Stimulated activated CD8-positive, alpha-beta memory T cell treated with anti-CD3 and anti-CD28 coated beads, Interleukin-4, amount 100 ng/mL, for 4 hours (primary cell): Measurements from ENCODE around the gene ZNF784.

ENCODE experiments used
- DNase-seq, 2 donors: peaks; one replicate each; pipeline ENCODE4 v3.0.0-alpha.2; 2020; ENCODE audit warnings: low read depth in 2 of 2, low spot score in 1 of 2

Gene ZNF784

DNA sequence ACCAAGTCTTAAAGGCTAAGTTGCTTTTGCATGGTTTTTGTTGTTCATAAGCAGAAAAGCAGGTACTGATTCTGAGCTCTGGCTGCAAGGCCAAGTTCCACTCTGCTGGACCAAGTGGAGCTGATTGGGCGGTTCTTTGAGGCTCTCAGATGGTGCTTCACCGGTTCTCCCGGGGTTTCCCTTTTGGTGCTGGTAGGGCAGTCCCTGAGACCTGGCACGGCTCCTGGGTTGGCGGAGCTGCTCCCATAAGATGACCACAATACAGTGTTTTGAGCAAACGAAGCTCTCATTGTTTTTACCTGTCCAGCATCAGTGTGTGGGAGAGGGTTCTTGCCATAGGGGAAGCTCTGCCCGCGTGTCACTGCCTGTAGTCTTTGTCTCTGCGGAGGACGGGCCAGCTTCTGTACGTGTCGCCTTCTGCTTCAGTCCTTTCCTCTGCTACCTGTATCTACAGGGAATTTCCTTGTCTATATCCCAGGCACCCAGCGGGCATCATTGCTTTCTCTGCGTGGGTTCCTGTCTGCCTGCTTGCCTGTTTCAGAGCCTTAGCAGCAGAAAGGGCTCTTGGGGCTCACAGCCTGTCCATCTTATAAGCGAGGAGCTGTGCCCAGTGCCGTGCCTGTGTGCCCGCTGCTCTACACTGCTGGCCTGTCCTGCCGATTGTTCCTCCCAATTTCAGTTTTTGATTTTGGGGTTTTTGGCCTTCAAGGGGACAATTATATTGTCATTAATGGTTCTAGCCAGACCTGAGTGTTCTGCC is 32.8 kb upstream of the ZNF784 start:
- DNase-seq = no peak

DNA sequence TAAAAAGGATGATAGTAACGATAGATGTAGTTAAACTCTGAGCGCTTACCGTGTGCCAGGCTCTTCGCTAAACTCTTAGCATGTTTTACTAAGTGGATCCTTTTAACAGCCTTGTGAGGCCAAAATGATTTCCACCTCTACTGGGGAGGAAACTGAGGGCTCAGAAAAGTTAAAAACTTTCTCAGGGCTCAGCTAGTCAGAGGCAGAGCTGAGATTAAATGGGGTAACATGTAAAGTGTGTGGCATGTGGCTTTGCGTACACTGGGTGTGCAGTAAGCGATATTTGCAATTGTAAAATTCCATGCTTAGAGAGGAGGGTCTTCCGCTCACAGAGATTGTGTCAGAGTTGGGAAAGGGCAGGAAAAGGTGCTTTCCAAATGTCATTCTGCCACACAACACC is 32.2 kb upstream of the ZNF784 start:
- DNase-seq = no peak

DNA sequence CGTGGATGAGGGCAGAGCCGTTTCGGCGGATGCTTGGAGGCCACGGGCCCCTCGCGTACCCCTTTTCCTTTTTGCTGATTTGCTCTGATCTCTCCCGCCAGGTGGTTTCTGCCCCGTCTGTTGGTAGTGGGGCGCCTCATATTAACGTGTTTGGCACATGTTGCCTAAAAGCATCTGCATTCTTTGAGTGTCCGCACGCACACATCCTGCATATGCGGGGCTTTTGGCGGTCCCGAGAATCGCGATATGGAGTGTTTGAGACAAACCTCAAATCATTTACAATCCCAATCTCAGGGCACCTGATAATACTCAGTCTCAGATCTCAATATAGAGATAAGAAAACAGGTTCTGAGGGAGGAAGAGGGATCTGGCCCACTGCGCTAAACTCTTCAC is 31.3 kb upstream of the ZNF784 start:
- DNase-seq = no peak

DNA sequence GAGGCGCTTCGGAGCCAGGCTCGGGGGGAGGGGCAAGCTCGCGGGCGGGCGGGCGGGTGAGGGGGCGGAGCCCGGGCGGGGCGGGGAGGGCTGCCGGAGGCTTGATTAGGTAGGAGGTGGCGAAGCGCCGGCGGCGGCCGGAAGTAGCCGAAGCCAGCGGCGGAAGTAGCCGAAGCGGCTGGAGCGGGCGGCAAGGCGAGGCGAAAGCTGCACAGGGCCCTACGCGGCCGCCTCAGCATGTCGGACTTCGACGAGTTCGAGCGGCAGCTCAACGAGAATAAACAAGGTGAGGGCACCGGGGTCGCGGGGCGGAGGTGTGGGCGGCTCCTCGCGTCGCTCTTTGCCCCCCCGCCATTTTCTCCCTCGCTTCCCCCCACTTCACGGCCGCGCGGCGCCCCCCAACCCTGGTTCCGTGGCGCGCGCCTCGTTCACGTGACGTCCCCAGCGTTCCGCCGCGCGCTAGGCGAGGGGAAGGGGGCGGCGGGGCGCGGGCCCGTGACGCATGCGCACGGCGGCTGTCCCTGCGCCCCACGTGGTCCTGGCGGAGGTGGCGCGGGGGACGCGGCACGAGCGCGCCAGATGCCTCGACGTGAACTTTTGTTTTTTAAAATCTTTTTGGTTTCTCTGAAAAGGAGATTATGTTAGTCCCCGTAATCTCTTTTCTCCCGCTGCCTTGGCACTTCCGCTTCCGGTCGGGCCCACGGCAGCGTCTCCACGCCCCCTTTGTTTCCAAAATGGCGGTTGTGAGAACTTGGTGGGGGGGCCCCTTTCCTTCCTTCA is 30.7 kb upstream of the ZNF784 start, which contains the start of gene U2AF2:
Gene U2AF2, plus strand, starts transcription at position 168 of the 780 bp plus-strand sequence. Its CDS starts 70 bp downstream, at position 238.
- DNase-seq = peak; percentile 88 to 91

DNA sequence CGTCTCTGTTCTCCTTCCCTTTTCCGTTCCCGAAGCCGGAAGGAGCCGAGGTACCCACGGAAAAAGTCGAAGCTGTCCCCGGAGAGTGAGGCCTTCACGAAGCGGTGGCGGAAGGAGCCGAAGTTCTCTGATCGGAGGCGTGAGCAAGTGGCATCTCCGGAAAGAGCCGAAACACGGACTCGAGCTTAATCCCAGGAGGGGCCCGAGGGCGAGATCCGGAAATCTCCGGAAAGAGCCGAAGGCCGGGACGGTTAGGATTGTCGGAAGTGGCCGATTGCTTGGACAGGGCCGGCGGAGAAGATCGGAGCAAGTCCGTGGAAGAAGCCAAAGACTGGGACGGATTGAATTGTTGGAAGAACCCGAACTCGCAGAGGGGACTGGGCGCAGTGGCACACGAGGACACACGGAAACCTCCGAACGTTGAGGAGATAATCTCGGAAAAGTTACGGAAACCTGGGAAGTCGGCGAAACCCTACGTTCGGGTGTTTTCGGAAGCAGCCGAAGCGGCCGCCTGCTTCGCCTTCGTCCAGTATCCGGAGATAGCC is 30.0 kb upstream of the ZNF784 start:
- DNase-seq = peak; percentile 94 to 98

DNA sequence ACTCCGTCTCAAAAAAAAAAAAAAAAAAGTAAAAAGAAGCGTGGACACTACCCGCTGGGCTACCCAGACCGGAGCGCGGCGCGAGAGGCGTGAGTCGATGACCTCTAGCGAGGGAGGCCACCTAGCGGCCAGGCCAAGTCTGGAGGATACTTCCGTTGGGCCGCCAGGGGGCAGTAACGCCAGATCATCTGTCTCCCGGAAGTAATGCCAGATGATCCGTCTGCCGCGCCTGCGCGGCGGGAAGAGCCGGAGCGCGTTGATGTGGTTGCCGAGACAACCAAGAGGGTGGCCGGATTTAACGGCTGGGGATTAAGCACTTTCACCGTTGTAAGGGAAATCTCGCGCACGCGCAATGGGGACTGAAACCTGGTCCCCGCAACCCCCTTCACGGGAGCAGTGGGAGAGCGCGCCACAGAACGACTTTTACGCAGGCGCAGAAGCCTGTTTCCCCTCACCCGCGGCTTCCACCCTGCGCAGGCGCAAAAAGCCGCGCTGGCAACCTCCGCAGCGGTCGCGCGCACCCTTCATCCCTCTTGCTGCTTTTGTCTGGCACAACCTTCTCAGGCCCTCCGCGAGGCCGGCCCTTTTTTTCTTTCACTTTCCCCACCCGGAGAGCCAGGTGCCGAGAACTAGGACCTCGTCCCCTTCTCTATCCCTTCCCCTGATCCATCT is 29.4 kb upstream of the ZNF784 start:
- peak; percentile 98 to 99 for DNase-seq

DNA sequence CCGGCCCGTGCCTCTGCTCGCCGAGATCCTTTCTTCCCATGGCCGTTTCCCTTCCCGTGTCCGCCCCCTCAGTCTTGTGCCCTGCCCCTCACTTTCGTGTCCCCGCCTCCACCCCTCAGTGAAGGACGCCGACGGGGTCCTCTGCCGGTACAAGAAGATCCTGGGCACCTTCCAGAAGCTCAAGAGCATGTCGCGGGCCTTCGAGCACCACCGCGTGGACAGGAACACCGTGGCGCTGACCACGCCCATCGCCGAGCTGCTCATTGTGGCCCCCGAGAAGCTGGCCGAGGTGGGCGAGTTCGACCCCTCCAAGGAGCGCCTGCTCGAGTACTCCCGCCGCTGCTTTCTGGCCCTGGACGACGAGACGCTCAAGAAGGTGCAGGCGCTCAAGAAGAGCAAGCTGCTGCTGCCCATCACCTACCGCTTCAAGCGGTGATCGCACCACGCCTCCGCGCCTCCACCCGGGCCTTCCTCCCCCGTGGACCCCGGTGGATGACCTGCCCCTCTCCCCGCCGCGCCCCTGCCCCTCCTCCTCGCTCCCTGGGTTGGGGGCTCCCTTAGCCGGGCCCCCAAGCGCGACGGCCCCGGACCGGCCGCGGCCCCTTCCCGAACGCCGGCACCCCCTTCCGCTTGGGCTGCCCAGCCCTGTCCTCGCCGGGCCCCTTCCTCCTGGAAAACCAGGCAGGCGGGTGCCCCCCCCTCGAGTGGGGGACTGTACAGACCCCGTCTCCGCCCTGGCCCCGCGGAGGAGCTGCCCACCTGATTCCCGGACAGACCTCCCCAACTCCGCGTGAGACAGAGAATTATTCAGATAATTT is 28.2 kb upstream of the ZNF784 start:
- DNase-seq = no peak

DNA sequence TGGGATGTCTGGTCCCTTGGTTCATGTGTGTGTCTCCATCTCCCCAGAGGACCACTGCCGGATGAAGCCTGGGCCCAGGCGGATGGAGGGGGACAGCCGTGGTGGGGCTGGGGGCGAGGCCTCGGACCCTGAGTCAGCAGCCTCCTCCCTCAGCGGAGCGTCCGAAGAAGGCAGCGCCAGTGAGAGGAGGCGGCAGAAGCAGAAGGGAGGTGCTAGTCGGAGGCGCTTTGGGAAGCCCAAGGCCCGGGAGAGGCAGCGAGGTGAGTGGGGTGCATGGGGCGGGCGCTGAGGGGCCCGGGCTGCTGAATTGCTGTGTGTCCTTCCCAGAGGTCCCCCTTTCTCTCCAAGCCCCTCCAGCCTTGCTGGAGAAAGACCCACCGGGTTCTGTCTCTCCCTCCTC is 26.9 kb upstream of the ZNF784 start:
- DNase-seq = no peak

DNA sequence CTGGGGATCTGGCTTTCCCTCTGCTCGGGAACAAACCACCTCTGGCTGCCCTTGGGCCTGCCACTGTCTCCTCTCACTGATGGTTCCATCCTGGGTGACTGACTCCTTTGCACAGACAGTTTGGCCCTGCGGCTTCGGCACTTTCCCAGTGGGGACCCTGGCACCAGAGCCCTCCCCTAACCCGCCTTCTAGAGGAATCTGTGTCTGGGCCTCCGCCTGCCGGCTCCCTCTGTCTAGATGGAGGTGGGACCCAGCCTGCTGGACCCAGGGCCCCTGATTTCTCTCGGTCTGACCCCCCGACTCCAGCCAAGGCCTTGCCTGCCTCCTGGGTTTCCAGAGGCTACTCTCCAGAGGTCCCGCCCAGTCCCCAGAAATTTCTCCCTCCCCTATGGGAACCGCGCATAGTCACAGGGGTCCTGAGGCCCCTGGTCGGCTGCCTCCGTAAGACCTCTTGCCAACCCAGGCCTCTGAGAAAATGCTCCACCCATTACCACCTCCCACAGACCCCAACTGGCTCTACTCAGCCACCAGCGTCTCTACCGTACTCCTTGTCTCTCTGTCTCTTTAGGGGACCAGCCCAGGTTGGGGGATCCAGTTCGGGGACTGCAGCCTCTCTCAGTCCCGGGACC is 26.4 kb upstream of the ZNF784 start:
- no peak for DNase-seq

DNA sequence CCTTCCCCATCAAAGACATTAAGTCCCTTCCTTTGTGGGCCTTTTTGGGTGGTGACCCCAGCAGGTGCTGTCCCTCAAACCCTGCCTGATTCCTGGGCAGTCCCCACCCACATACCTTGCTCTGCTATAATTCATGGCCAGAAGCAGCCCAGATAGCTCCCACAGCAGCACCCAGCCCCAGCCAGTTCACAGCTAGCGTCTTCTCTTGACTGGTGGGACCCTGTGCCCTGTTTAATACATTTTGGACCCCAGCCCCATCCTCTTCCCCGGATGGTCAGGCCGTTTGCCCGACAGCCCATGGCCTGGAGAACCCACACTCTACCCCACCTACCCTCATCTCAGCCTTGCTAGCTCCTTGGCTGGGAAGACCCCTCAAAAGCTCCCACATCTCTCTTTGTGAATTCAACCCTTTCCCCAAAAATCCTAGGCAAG is 25.8 kb upstream of the ZNF784 start:
- DNase-seq = no peak

DNA sequence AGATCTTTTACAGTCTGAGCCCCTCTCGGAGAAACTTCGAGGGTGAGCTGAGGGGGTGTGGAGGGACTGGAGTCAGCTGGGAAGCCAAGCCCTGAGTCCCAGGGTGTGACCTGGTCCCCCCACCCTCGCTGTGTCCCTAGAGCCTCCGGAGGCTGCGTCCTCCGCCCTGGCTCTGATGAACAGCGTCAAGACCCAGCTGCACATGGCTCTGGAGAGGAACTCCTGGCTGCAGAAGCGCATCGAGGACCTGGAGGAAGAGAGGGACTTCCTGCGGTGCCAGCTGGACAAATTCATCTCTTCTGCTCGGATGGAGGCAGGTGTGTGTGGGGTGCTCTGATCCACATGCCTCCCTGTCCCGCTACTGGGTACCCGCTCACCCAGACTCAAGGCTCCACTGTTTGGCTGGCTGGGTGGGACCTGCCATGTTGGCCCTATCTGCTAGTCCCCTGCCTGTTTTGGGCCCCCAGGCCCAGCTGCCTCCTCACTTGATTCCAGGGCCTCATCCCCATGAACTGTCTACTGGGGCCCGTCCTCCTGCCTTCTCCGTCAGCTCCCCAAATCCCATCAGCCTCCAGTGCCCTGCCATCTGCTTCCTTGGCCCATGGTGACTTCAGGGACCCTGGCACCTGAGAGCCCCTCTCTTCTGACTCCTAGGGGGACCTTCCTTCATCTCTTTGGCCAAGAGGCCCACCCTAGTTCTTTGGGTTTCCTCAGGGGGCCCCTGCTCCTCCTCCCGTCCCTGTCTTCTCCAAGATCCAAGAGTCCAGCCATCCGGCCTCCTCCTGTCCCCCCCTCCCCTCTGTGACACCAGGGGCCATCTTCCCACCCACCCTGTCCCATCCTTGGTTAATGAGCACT is 25.1 kb upstream of the ZNF784 start:
- no peak for DNase-seq

DNA sequence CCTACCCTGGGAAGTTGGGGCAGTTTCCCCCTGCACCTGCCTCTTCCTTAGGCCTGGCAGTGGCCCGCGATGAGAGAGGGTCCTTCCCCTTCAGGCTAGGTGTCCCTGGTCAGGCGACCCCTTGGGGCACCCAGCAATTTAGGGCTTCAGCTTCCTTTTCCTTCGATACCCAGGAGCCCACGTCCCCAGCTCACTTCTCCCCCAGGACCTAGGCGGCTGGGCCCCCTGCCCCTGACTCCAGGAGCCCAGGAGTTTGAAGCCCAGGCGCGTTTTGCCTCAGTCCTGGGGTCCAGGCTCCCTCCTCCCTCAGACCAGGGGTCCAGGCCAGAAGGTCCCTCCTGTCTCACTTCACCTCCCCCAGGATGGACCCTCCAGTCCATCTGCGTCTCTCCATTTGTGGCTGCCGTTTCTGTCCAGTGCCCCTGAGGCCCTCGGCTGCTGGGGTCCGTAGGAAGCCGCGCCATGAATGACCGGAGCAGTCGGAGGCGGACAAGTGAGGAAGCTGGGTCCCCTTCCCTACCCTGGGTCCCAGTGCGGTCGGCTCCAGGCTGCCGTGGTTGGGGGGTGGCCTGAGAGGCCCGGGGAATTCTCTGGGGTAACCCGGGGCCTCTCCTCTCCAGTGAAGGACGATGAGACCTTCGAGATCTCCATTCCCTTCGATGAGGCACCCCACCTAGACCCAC is 24.4 kb upstream of the ZNF784 start:
- no peak for DNase-seq

DNA sequence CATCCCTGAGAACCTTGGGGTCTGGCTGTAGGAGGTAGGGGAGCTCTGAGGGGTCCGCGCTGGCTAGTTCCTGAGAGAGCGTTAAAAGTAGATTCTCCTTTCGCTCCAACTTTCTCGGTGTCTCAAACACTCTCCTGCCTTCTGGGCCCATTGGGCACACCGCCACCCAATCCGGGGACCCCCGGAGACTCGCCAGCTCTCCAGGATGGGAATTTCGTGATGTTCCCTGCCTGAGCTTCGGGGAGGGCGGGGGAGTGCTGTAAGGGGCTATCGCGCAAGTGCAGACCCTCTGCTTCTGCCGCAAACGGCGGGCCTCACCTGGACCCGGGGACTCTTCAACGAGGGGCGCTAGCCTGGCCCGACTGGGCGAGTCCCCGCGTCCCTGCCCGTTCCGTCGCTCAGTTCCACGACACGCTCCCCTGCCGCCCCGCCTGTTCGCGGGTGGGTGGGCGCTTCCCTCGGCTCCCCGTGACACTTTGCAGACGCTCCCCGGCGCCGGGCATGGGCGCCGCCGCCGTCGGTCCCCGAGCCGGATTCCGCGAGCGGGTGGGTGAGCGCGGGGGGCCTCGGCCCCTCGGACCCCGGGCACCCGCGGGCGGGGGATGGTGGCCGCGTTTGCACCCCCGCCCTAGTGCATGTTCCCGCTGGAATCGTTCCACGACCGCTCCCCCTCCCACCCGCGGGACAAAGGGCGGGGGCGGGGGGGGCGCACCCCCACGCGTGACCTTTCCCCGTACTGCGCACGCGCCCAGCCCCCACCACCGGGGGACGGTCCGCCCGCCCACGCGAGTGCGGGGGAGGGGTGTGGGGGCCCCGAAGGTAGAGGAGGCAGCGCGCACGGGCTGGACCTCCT is 23.6 kb upstream of the ZNF784 start, which contains the start of gene CCDC106:
Gene CCDC106, plus strand, starts transcription at position 481 of the 853 bp plus-strand sequence. CDS start 835 bp downstream, outside the sequence.
- no peak for DNase-seq

DNA sequence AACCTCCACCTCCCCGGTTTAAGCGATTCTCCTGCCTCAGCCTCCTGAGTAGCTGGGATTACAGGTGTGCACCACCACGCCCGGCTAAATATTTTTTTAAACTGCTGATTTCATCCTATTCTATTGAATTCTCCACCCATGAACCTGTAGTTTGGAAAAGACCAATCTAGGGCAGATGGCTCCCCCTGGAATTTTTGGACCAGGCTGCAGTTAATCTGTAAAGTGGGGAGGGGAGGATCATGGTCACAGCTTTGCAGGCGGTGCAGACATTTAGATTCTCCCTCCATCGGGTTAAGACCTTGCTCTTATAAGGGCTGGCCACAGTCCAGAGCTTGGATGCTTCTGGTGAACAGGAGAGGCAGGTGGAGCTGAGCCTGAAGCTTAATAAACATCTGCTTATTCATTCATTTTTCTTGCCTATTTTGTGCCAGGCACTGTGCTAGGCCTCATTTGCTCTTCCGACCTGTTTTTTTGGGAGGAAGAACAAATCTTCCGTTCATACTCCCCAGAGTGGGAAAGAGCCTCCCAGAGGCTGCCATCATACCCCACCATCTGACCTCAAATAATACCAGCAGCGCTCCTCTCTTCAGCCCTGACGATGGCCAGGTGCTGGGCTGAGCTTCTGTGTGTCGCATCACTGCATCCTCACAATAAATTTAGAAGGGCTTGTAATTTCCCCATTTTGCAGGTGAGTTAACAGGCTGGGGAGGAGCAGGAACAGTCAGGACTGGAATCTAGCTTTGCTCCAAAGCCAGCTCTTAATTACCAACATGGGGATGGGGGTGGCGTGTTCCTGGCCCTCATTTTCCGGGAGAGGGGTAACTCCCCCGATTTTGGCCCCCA is 22.7 kb upstream of the ZNF784 start:
- DNase-seq = no peak

DNA sequence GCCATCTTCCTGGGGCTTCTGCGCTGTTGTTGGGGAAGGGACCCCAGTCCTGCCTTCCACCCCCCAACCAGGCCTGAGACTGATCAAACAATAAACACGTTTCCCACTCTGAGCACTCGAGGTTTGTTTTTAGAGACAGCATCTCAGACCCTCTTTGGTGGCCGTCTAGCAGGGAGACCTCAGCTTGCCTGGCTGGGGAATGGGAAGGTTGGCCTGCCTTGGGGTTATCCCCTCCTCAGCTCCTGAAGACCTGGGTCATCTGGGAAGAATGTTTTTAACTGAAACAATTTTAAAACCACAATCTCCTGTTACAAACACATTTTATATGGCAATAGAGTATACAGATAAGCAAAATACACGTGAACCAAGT is 21.1 kb upstream of the ZNF784 start:
- DNase-seq = no peak

DNA sequence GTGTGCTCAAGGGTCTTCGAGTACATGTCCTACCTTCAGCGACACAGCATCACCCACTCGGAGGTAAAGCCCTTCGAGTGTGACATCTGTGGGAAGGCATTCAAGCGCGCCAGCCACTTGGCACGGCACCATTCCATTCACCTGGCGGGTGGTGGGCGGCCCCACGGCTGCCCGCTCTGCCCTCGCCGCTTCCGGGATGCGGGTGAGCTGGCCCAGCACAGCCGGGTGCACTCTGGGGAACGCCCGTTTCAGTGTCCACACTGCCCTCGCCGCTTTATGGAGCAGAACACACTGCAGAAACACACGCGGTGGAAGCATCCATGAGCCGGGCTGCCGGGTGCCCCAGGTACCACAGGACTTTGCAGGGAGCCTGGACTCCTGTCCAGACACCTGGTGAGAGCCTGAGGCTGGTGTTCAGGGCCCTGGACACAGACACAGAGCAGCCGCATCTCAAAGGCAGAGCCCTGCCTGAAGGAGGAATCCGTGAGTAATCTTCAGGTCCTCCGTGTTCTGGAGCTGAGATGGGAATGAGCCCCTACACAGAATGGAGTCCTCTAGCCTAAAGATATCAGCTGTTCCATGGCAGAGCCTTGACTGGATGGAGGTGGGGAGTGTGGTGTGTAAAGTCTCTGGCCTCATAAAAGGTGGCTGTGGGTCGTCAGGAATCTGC is 20.6 kb upstream of the ZNF784 start:
- no peak for DNase-seq
